NK-92 treated with Interleukin-12 subunit alpha and Interleukin-12 subunit beta, amount 100 ng/mL, for 24 hours (cell line): ENCODE data around the gene ABCA5.
"Not testable (repeated sequence)": the region's sequence is repeated elsewhere in the genome, so short reads cannot be mapped to it uniquely, and the experiment has no call there.

Experiments
- DNase-seq: peaks from one replicate; lab custom pipeline; 2025; lab: John Stamatoyannopoulos, UW

Gene ABCA5

GRCh38 chr17:69198238-69198637, 128.7 kb downstream of the ABCA5 start:
- DNase-seq: no peak

GRCh38 chr17:69196105-69196653, 130.8 kb downstream of the ABCA5 start:
- DNase-seq: not testable (repeated sequence)
